Mesenchymal stem cell (in vitro differentiated cells and primary cell): ENCODE results near the gene CENPT.

ENCODE experiments used
- DNase-seq: peaks from one replicate; pipeline ENCODE4 v3.0.0-alpha.2; 2013
- H2AFZ ChIP-seq: one replicate; pipeline ENCODE4 v1.6.1; 2013; ENCODE audit warnings: low read depth, mild to moderate bottlenecking, control low read depth, inconsistent platforms, low read length, moderate library complexity
- H2AK5ac ChIP-seq: 2 replicates; pipeline ENCODE4 v1.6.1; 2013; ENCODE audit warnings: low read length, moderate library complexity, mild to moderate bottlenecking, inconsistent platforms; ENCODE audit not compliant: severe bottlenecking
- H2BK120ac ChIP-seq: one replicate; pipeline ENCODE4 v1.6.1; 2013; ENCODE audit warnings: low read depth, mild to moderate bottlenecking, inconsistent platforms, low read length, moderate library complexity
- H2BK12ac ChIP-seq, 2 experiments: one replicate each; pipeline ENCODE4 v1.6.1; 2013; ENCODE audit warnings: inconsistent platforms in 2 of 2, low read length in 2 of 2, mild to moderate bottlenecking in 2 of 2, moderate library complexity in 2 of 2, control low read depth in 1 of 2
- H2BK15ac ChIP-seq: one replicate; pipeline ENCODE4 v1.6.1; 2013; ENCODE audit warnings: mild to moderate bottlenecking, low read depth, inconsistent platforms; ENCODE audit not compliant: poor library complexity, severe bottlenecking
- H2BK5ac ChIP-seq: 2 replicates; pipeline ENCODE4 v1.6.1; 2013; ENCODE audit warnings: low read depth, mild to moderate bottlenecking, low read length, control low read depth, inconsistent platforms; ENCODE audit not compliant: poor library complexity, severe bottlenecking
- H3K14ac ChIP-seq, 2 experiments: one replicate each; pipeline ENCODE4 v1.6.1; 2013; ENCODE audit warnings: inconsistent platforms in 2 of 2, low read length in 2 of 2, control low read depth in 1 of 2, mild to moderate bottlenecking in 1 of 2, moderate library complexity in 1 of 2
- H3K18ac ChIP-seq, 2 experiments: one replicate each; pipeline ENCODE4 v1.6.1; 2013; ENCODE audit warnings: inconsistent platforms in 2 of 2, low read length in 2 of 2, control low read depth in 1 of 2, low read depth in 1 of 2, mild to moderate bottlenecking in 1 of 2
- H3K23ac ChIP-seq, 2 experiments: one replicate each; pipeline ENCODE4 v1.6.1; 2013; ENCODE audit warnings: inconsistent platforms in 2 of 2, low read length in 2 of 2, mild to moderate bottlenecking in 2 of 2, moderate library complexity in 2 of 2, control low read depth in 1 of 2
- H3K27ac ChIP-seq: 2 replicates; pipeline ENCODE4 v1.5.1; 2013; ENCODE audit warnings: mild to moderate bottlenecking, moderate library complexity, low read length, control low read depth, inconsistent platforms; ENCODE audit not compliant: poor library complexity, severe bottlenecking
- H3K27me3 ChIP-seq, 2 experiments: 2 replicates each; pipeline versions ENCODE4 v1.6.1 to v1.7.0; 2013; ENCODE audit warnings: low read length in 2 of 2, mild to moderate bottlenecking in 2 of 2, moderate library complexity in 2 of 2, control low read depth in 1 of 2, inconsistent platforms in 1 of 2; ENCODE audit not compliant: control insufficient read depth in 1 of 2, insufficient read depth in 1 of 2
- H3K36me3 ChIP-seq, 2 experiments: 2 replicates each; pipeline versions ENCODE4 v1.6.1 to v1.7.0; 2013; ENCODE audit warnings: low read length in 2 of 2, control low read depth in 1 of 2, inconsistent platforms in 1 of 2, low read depth in 1 of 2, mild to moderate bottlenecking in 1 of 2; ENCODE audit not compliant: insufficient read depth in 2 of 2, control insufficient read depth in 1 of 2
- H3K4ac ChIP-seq, 2 experiments: one replicate each; pipeline ENCODE4 v1.6.1; 2013; ENCODE audit warnings: inconsistent platforms in 2 of 2, low read length in 2 of 2, mild to moderate bottlenecking in 2 of 2, moderate library complexity in 2 of 2, control low read depth in 1 of 2, low read depth in 1 of 2
- H3K4me1 ChIP-seq: 2 replicates; pipeline ENCODE4 v1.6.1; 2013; ENCODE audit warnings: low read depth, low read length, control low read depth; ENCODE audit not compliant: control insufficient read depth, insufficient read depth
- H3K4me2 ChIP-seq: 2 replicates; pipeline ENCODE4 v1.6.1; 2013; ENCODE audit warnings: low read length, mild to moderate bottlenecking, inconsistent platforms; ENCODE audit not compliant: poor library complexity, severe bottlenecking
- H3K4me3 ChIP-seq, 2 experiments: 2 replicates each; pipeline versions ENCODE4 v1.5.1 to v1.7.0; 2013; ENCODE audit warnings: low read length in 2 of 2, mild to moderate bottlenecking in 2 of 2, control low read depth in 1 of 2, low read depth in 1 of 2; ENCODE audit not compliant: insufficient read depth in 1 of 2
- H3K79me1 ChIP-seq: replicated peaks from 2 replicates; pipeline ENCODE4 v1.6.1; 2013; ENCODE audit warnings: mild to moderate bottlenecking, control low read depth, low read length, inconsistent platforms; ENCODE audit not compliant: poor library complexity, severe bottlenecking
- H3K9ac ChIP-seq: 2 replicates; pipeline ENCODE4 v1.7.0; 2013; ENCODE audit warnings: mild to moderate bottlenecking, low read length, moderate library complexity
- H3K9me3 ChIP-seq: 2 replicates; pipeline ENCODE4 v1.7.0; 2013; ENCODE audit warnings: mild to moderate bottlenecking, low read length; ENCODE audit not compliant: control insufficient read depth
- H4K8ac ChIP-seq: one replicate; pipeline ENCODE4 v1.6.1; 2013; ENCODE audit warnings: inconsistent platforms, mild to moderate bottlenecking, low read length, moderate library complexity
- H4K91ac ChIP-seq: one replicate; pipeline ENCODE4 v1.6.1; 2013; ENCODE audit warnings: mild to moderate bottlenecking, low read length, inconsistent platforms
- WGBS: methylation state at CpG from one replicate; pipeline ENCODE4 v1.1.7; 2013; ENCODE audit warnings: mixed read lengths; 5-methylcytosine and 5-hydroxymethylcytosine counted together

CENPT gene

GRCh38 chr16:67872631-67873434 lies 25.3 kb upstream of the CENPT start, which contains the start of gene EDC4:
EDC4 (plus strand) TSS chr16:67873052; CDS start chr16:67873262, 210 bp downstream.
- Histone ChIP-seq H3K9ac (peak within 1 kb of the TSS; percentile 98), H4K91ac (peak within 1 kb of the TSS; percentile 52), H4K8ac (peak within 1 kb of the TSS; percentile 91), H3K18ac (peak within 1 kb of the TSS; percentile 77 to 96), H3K4me2 (peak within 1 kb of the TSS; percentile 86), H2AFZ (peak within 1 kb of the TSS; percentile 90), H2BK120ac (peak within 1 kb of the TSS; percentile 51), H2AK5ac (peak within 1 kb of the TSS; percentile 34), H2BK15ac (no peak within 1 kb of the TSS), H3K27ac (peak within 1 kb of the TSS; percentile 56), H3K4me3 (peak within 1 kb of the TSS; percentile 91 to 98), H3K9me3 (no peaks in the 10 kb centered on the region), H3K23ac (peak within 1 kb of the TSS in 1 of 2 experiments; percentile 29), H3K4me1 (peaks cover 16% of the 10 kb centered on the region), H3K27me3 (no peaks in the 10 kb centered on the region), H3K14ac (peak within 1 kb of the TSS in 1 of 2 experiments; percentile 94), H3K79me1 (peaks cover 37% of the 10 kb centered on the region), H2BK5ac (no peak within 1 kb of the TSS), H3K36me3 (peaks cover 60 to 64% of the 10 kb centered on the region in 2 experiments), H2BK12ac (peak within 1 kb of the TSS in 1 of 2 experiments; percentile 19), H3K4ac (peak within 1 kb of the TSS; percentile 15 to 71)
- peak; percentile 87 for DNase-seq
- WGBS: 6% methylated on average over 48 of the region's 72 CpGs

DNA sequence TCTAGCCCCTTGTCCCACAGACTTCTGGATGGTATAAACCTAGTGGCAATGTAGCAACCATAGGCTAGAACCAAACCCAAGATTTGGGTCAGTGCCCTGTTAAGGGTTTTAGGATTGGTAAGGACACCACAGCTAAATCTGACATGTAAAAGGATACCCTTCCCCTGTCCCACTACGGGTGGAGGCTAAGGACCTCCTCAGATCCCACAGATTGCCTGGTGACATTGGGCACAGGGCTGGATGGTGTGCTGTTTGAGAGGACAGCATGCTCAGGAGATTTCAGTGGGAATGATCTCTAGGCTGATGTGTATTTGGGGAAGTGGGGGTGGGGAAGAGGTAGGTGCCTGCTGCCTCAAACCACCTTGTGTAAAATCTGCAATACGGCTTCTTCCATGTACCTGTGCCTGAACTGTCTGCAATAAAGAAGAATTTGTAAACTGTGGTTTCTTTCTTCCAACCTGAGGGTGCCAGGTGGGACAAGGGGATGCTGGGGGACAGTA lies 24.7 kb upstream of the CENPT start:
- H3K4me3 ChIP-seq: peak overlapping the region in 1 of 2 experiments; percentile 98
- no peak overlapping the region for H2BK15ac ChIP-seq
- H4K91ac ChIP-seq: no peak overlapping the region
- H3K79me1 ChIP-seq: peaks cover 35% of the 10 kb centered on the region
- no peak overlapping the region for H3K23ac ChIP-seq
- H3K27me3 ChIP-seq: no peaks in the 10 kb centered on the region
- no peaks in the 10 kb centered on the region for H3K9me3 ChIP-seq
- H2AFZ ChIP-seq: no peak overlapping the region
- DNase-seq: no peak
- H2BK120ac ChIP-seq: no peak overlapping the region
- H2BK5ac ChIP-seq: no peak overlapping the region
- peaks cover 60 to 63% of the 10 kb centered on the region in 2 experiments for H3K36me3 ChIP-seq
- peak overlapping the region; percentile 91 for H4K8ac ChIP-seq
- H3K14ac ChIP-seq: no peak overlapping the region
- peak overlapping the region; percentile 56 for H3K27ac ChIP-seq
- H3K4ac ChIP-seq: no peak overlapping the region
- no peak overlapping the region for H2AK5ac ChIP-seq
- WGBS: 89% methylated on average over 2 of the region's 2 CpGs
- no peak overlapping the region for H3K4me2 ChIP-seq
- no peak overlapping the region for H2BK12ac ChIP-seq
- peak overlapping the region; percentile 98 for H3K9ac ChIP-seq
- peak overlapping the region in 1 of 2 experiments; percentile 17 for H3K18ac ChIP-seq
- H3K4me1 ChIP-seq: peaks cover 16% of the 10 kb centered on the region

DNA sequence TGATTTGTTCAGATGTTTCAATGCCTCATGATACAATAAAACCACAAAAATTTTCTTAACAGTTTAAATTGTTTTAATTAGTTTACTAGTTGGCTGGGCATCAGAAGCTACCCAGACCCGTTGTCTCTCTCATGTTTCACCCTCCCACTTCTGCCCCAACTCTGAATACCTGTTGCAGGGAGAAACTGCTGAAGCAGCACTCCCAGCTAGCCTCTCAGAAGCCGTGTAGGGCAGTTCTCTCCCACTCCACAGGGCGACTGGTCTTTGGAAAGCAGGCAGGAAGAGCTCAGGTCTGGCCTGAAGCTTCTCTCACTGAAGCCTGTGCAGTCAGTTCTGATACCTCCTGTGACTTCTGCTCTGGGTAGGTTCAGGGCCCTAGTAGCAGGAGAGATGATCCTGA lies 23.8 kb upstream of the CENPT start:
- H3K4me2 ChIP-seq: no peak overlapping the region
- H2BK5ac ChIP-seq: no peak overlapping the region
- no peak overlapping the region for H3K27ac ChIP-seq
- no peak overlapping the region for H2BK120ac ChIP-seq
- H3K4ac ChIP-seq: no peak overlapping the region
- H3K9ac ChIP-seq: no peak overlapping the region
- no peak overlapping the region for H3K18ac ChIP-seq
- H4K8ac ChIP-seq: no peak overlapping the region
- peaks cover 26% of the 10 kb centered on the region for H3K79me1 ChIP-seq
- no peak overlapping the region for H2AK5ac ChIP-seq
- H2AFZ ChIP-seq: no peak overlapping the region
- peaks cover 57 to 61% of the 10 kb centered on the region in 2 experiments for H3K36me3 ChIP-seq
- no peaks in the 10 kb centered on the region for H3K27me3 ChIP-seq
- no peak overlapping the region for H4K91ac ChIP-seq
- no peaks in the 10 kb centered on the region for H3K9me3 ChIP-seq
- peaks cover 16% of the 10 kb centered on the region for H3K4me1 ChIP-seq
- 75% methylated on average over 3 of the region's 3 CpGs for WGBS
- H3K4me3 ChIP-seq: no peak overlapping the region
- no peak overlapping the region for H3K14ac ChIP-seq
- H2BK15ac ChIP-seq: no peak overlapping the region
- no peak overlapping the region for H3K23ac ChIP-seq
- no peak for DNase-seq
- H2BK12ac ChIP-seq: no peak overlapping the region

DNA sequence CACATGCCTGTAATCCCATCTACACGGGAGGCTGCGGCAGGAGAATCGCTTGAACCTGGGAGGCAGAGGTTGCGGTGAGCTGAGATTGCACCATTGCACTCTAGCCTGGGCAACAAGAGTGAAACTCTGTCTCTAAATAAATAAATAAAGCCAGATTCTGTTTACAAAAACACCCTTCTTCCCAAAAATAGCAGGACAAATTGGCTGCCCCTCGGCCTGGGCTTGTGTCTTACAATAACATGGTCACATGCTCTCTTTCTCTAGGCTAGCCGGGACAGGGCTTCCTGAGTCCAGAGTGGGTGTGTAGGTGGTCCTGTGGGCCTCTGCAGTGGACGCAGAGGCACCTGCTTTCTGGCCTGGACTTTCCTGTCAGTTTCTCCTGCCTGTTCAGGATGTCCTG lies 22.2 kb upstream of the CENPT start:
- Histone ChIP-seq H3K27ac (no peak overlapping the region), H3K14ac (no peak overlapping the region), H3K18ac (no peak overlapping the region), H3K4me2 (no peak overlapping the region), H2BK120ac (no peak overlapping the region), H3K79me1 (peaks cover 20% of the 10 kb centered on the region), H3K36me3 (peaks cover 59 to 70% of the 10 kb centered on the region in 2 experiments), H2AFZ (no peak overlapping the region), H3K27me3 (no peaks in the 10 kb centered on the region), H3K9ac (no peak overlapping the region), H3K23ac (no peak overlapping the region), H2BK12ac (no peak overlapping the region), H4K91ac (no peak overlapping the region), H3K4me1 (peaks cover 11% of the 10 kb centered on the region), H3K4ac (no peak overlapping the region), H2AK5ac (no peak overlapping the region), H3K4me3 (no peak overlapping the region), H2BK5ac (no peak overlapping the region), H3K9me3 (no peaks in the 10 kb centered on the region), H2BK15ac (no peak overlapping the region), H4K8ac (peak overlapping the region; percentile 13)
- no peak for DNase-seq
- 92% methylated on average over 7 of the region's 7 CpGs for WGBS
